HL-60/S4 treated with phorbol 12-myristate 13-acetate at 8.2 ng/mL for 4 days and 3 days (cell line): ENCODE results near the gene AGXT2.
"Not testable (repeated sequence)": the region's sequence is repeated elsewhere in the genome, so short reads cannot be mapped to it uniquely, and the experiment has no call there.

Source experiments
- in situ Hi-C: fragments of 300-500 bp; cut with MboI; formaldehyde crosslinking; loops from 2 replicates; pipeline ENCODE4 v1.15.0; 2022; ENCODE audit warnings: low sequenced_read_pairs

Gene AGXT2

DNA sequence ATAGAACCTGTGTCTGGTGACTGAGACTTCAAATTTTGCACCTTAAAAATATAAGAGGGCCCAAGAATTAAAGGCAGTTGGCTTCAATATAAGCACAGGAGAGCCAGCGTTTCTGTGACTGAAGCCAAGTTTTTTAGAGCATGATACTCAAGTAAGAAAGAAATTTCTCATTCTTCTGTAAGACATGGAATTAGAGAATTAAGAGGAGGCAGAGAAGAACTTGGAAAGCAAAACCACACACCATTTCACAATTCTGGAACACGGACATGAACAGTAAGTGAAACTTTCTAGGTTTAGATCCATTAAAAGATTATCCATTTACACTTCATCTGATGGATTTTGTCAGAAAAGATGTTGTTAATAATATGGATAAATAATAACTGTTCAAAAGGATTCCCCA is 8.9 kb upstream of the AGXT2 start:
- in situ Hi-C loops: no loop called here

DNA sequence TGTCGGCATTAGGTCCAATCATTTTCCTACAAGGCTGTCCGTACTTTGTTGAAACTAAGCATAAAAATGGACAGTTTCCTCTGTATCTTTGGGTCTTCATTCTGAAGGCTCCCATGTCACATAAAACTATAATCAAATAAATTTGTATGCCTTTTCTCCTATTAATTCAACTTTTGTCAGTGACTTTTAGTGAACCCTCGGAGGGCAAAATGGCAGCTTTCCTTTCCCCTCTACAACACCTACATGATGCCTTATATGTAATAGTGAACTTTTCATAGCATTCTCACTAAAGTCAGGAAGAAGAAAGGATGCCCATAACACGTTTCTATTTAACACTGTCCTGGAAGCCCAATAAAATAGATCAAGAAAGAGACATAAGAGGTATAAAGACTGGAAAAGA is 5.1 kb upstream of the AGXT2 start:
- in situ Hi-C loops: no loop called here

DNA sequence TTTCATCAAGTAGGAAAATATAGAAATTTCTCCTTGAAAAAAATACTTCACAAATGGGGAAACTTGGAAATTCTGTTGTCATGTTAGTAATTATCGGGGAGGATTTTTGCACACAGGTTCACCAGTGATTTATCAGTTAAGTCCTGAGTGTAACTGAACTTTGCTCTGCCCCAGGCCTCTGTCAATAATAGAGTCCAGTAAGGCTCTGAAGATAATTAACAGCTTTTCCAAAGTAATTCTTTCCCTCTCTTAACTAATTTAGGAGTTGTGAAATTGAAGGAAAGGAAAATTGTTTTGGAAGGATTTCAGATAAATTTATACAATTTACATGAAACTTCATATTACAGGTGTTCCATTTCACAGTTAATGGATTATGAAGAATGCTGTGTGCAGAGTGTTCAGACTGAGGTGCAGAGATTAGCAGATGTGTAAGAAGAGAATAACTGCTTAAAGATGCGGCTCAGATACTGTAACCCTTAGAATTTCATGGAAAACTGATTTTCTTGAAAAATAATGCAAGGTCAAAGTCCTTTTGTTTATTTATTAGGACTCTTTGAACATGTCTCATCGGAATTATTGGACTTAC is 2.9 kb upstream of the AGXT2 start:
- in situ Hi-C loops: no loop called here

DNA sequence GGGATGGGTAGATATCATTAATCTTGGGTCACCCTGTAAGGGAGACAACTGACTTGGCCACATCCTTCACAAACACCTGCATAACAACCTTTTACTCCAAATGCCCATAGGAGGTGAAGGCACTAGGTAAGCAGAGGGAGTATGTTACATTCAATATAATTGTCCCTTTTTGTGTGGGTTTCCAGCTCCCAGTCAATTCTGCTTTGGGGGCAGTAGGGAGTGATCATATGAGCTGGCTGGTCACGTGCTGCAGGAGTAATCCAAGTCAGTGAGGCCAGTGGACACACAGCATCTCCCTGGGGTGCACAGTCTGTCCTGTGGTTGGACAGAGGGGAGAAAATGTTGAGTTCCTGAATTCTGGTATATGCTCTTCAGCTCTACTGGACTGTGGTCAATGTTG is 1.2 kb upstream of the AGXT2 start:
- in situ Hi-C loops: no loop called here

DNA sequence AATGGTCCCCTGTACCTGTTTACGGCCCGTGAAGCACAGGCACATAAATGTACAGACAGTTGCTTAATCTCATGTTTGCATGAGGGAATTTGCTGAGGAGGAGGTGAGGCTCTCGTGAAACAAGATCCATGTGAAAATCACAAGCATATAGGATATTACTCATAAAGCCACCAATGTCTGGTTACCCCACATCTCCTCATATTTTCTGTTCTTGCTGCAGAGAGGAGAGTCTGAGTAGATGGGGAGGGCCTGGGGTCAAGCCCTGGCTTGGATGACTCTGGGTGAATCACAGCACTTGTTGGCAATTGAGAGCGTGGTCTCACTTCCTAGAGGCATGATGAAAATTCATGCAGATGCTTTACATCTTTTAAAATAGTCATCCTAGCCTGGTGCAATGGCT is 975 bp downstream of the AGXT2 start:
- in situ Hi-C loops: no loop called here

DNA sequence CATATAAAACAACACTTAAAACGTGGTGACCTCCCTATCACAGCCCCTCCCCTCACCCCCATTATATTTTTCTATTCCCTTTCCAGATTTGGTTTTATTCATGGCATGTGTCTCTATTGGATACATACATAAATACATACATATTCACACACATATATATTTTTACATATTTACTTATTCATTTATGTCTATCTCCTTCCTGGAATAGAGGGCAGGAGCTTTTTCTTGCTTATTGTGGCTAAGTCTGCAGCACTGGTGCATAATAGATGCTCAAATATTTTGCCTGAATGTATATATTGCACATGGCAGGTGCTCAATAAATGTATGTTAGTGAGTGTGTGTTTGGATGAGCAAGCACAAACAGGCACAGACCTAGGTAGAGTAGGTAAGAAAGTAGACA is 2.5 kb downstream of the AGXT2 start:
- in situ Hi-C loops: no loop called here

DNA sequence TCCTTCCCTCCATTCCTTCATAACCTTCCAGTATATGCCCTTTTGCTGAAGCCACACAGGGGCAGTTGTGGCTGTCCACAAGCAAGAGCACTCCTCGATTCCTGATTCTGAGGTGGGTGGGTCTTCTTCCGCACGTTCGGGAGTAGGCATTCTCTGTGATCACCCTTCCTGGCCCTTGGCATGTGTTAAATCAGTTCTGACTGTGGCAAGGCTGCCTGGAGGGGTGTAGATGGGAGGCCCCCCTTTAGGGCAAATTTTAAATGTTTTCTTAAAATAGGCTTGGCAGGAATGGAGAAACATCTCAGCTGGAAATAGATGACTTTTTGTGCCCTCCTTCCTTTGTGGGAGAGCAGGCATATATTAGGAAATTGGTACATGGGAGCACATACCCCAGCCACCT is 3.1 kb downstream of the AGXT2 start:
- in situ Hi-C loops: no loop called here

DNA sequence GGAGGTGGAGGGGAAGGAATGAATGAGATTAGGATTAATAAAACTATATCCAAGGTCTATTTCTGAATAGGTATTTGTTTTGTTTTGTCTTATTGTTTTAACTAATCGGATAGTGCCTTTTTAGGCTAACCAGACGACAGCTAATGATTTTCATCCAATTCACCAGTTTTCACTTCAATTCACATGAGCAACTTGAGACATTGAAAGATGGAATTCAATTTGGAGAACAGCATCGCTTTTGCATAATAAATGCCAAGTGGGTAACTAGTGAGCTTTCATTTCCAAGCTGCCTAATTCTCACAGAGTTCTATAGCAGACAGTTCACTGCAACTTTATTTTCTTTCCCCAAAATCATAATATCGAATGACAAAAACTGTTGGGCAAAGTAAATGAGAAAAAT is 5.0 kb downstream of the AGXT2 start:
- in situ Hi-C loops: no loop called here

DNA sequence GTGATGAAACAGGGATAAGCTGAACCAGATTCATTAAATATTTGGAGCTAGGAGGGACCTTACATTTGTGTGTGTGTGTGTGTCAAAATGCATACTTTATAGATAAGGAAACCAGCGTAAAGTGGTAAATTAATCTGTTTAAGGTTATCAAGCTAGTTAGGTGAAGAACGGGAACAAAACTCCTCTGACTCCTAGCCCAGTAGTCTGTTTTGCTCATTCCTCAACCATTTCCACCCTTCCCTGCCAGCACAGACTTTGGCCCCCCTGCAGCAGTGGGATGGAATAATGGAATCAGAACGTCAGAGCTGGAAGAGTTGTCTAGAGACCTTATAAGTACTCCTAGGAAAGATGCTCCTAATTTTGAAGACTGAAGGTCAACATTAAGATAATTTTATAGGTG is 6.5 kb downstream of the AGXT2 start:
- in situ Hi-C loops: no loop called here

DNA sequence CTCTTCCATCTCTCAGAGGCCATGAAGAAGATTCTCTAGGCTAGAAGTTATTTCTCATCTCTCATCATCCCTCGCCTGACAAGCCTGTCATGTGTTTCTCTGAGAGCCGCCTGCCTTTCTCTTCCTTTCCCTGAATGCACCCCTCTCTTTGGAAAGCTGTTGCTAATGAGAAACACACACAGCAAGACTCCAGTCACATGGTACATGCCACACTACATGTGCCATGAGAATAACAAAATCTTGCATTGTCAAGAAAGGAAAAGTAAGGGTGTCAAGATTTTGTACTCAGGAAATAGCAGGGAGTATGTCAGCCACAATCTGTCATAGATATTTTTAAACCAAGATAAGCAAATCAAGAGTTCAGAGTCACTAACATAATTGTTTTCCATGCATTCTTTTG is 8.9 kb downstream of the AGXT2 start:
- in situ Hi-C loops: no loop called here

DNA sequence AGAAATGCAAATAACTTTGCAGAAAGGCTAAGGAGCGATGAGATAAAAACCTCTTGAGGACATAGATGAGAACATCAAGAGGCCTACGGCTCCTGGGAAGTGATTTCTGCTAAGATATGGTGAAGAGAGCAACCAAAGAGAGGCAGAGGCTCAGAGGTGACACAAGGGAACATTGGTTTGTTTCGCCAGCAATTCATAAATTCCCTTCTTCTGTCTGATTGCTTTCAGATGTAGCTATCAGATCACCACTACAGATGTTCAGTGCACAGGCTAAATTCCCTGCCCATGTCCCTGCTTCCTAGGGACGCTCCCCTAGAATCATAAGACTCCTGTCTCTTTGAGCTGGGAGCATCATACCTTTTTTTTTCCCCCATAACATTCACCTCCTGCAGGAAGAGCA is 11.2 kb downstream of the AGXT2 start:
- in situ Hi-C loops: no loop called here

DNA sequence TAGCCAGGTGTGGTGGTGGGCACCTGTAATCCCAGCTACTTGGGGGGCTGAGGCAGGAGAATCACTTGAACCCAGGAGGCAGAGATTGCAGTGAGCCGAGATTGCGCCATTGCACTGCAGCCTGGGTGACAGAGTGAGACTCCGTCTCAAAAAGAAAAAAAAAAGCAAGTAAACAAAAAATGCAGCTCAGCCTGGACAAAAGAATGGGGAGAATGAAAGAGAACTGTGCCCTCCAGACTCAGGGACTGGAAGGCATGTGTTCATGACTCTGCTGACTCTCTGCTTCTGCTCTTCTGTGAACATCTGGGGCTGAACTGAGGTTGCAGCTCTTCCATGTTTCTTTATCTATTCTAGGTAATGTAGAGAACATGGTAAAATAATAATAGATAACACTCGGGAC is 11.8 kb downstream of the AGXT2 start:
- in situ Hi-C loops: not testable (repeated sequence)

DNA sequence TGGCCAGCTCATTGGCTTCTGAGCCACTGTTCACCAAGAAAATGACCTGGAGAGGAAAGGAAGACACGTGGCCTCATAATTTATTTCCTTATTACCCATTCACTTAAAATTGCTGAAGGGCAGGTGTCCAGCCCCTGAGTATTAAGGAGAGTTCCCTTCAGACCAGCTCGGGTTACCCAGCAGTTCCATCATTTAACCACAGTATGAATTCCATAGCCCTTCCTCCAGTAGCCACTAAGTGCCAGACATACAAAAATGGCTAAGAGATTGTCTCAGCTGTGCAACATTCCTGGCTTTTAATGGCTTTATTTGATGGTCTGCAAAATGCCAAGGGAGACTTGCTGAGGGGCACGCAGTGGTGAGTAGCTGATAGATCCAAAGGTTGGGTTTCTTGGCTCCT is 12.5 kb downstream of the AGXT2 start:
- in situ Hi-C loops: no loop called here

DNA sequence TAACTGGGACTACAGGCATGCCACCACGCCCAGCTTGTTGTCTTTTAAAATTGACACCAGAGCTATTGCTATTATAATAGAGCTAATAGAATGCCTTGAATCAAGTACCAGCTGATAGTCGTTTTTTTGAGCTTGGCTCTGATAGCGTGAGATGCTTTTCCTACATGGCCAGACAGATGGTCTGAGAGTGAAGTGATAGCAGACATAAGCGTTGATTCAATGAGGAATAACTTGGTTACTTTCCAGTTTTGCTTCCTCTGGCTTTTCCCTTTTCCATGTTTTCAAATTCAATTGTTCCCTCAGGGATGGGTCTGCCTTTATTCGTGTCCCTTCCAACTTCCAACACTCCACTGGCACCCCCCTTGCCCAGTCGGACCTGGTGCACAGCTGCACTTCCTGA is 15.4 kb downstream of the AGXT2 start:
- in situ Hi-C loops: no loop called here

DNA sequence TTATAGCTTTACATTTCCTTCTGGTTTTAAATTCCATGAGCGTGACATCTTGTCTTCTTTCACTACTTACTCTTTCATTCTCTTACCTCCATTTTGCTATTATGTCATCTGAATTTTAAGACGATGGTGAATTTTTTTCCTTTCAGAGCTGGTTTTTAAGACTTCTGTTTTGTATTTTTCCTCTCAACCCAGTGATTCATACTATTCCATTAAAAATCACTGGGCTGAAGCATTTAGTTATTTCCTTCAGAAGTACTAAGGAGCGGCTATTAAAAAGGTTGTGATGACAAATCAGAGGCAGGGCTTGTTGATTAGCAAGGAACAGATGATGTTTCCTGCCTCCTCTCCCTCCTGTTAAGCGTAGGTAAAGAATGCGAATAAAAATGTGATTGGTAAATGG is 16.5 kb downstream of the AGXT2 start:
- in situ Hi-C loops: no loop called here

DNA sequence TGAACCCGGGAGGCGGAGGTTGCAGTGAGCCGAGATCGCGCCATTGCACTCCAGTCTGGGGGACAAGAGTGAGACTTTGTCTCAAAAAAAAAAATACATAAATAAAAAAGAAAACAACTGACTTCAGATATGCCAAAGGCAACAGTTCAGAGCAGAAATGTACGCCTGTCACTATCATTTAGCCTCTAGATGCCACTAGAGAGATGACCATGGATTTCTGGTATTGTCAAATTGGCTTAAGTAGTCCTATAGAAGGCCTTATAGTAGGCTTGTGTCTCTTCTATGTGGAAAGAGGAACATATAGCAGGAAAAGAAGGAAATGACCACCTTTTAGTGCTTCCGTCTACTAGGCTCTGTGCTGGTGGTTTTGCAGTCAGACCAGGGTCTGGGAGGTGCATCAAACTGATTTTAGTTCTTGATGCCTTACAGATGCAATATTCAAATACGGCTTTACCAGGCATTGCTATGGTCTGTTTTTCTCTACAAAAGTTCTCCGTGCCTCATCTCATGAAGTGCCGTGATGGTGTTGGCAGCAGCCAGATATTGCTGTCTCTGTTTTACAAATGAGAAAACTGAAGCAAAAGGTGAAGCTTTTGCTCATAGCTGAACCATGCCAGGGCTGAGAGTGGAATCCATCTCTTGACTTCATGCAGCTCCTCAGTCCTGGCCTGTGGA is 17.2 kb downstream of the AGXT2 start:
- in situ Hi-C loops: no loop called here

DNA sequence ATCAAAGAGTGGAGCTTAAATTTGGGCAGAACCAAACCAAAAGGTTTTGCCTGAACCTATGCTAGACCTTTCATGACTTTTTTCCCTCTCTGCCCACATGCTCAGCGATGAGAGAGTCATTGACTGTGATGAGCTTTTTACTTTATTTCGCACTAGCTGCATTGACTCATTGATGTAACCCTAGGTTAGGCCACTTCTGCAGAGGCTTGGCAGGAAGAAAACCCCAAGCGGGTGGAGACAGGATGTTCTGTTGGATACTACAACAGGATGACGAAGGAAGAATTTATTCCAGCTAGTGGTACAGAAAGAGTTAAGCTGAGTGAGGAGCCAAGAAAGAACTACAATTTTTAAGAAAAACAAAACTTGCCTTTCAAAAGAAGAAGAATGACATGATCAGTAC is 18.4 kb downstream of the AGXT2 start:
- in situ Hi-C loops: no loop called here

DNA sequence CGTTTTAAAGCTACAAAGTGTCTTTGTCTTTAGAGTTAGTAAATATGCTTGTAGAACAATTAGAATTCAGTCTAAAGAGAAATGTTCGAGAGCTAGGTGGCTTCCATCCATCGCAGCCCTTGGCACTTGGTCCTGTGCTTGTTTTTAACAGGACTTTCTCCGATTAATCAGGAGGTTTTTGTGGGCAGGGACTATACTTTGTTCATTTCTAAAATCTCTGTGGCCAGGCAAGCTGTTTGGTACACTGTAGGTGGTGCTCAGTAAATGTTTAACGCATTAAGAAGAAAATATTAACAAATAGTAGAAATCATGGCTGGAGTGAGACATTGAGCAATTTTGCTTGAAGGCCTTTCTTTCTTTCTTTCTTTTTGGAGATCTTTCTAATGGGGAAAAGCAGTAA is 20.8 kb downstream of the AGXT2 start:
- in situ Hi-C loops: no loop called here

DNA sequence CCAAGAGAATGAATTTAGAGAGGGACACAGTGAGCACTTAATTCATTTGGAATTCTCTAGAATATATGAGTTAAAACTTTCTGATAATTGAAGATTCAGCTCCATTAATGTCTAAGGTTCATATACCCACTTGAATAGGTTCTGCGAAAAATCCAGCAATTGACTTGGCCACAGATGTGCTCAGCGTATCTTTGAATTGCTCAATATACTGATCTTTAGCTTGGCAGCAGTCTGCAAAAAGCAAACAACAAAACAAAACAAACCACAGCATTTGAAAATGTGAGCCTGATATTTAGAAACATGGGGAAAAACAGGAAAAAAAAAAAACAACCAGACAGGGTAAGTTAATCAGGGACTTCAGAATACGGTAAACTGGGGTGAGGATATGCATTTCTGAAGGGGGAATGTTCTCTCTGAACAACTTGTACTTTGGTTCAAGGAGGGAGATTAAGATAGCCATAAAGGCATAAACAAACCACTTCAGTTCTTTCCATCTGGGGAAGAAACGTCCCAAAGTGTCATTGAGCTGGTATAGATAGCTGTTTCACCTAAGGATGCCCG is 21.4 kb downstream of the AGXT2 start:
- in situ Hi-C loops: no loop called here

DNA sequence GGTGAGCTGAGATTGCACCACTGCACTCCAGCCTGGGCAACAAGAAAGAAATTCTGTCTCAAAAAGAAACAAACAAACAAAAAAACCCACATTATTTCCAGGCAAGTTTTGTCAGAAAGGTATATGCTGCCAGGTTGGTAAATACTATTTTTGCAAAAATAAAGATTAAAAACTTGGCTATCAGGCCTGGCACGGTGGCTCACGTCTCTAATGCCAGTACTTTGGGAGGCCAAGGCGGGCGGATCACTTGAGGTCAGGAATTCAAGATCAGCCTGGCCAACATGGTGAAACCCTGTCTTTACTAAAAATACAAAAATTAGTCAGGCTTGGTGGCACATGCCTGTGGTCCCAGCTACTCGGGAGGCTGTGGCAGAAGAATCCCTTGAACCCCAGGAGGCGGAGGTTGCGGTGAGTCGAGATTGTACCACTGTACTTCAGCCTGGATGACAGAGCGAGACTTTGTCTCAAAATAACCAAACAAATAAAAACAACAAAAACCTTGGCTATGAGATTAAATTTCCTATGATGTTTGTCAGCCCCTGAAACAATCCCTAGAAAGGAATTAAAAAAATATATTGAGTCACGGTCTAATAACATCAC is 22.7 kb downstream of the AGXT2 start:
- in situ Hi-C loops: no loop called here

DNA sequence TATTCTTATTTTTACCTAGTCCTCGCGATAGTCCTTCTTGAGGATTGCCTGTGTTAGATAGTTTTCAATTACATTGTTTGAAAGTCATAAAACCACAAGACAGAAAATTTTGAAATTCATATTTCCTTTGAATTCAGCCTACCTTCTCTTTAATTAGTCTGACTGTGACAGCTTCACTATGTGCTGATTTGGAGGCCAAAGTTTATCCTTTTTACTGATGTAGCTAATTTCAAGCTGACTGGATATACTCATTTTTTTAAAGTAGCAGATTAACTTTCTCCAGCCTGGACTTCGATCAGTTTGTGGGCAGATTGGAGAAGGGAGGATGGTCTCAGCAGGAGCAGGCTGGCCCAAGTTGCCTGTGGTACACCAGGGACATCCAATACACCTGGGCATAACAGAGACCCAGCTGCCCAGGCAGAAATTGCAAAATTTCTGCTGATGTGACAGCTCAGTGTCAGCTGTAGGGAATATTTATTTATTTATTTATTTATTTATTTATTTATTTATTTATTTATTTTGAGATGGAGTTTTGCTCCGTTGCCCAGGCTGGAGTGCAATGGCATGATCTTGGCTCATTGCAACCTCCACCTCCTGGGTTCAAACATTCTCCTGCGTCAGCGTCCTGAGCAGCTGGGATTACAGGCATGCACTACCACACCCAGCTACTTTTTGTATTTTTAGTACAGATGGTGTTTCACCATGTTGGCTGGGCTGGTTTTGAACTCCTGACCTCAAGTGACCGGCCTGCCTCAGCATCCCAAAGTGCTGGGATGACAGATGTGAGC is 24.2 kb downstream of the AGXT2 start:
- in situ Hi-C loops: no loop called here
